Mesenchymal stem cell (in vitro differentiated cells and primary cell): Measurements from ENCODE around the gene CST4.

Experiments used
- DNase-seq: peaks from one replicate; pipeline ENCODE4 v3.0.0-alpha.2; 2013
- H2AFZ ChIP-seq: one replicate; pipeline ENCODE4 v1.6.1; 2013; ENCODE audit warnings: low read depth, mild to moderate bottlenecking, control low read depth, inconsistent platforms, low read length, moderate library complexity
- H2AK5ac ChIP-seq: 2 replicates; pipeline ENCODE4 v1.6.1; 2013; ENCODE audit warnings: low read length, moderate library complexity, mild to moderate bottlenecking, inconsistent platforms; ENCODE audit not compliant: severe bottlenecking
- H2BK120ac ChIP-seq: one replicate; pipeline ENCODE4 v1.6.1; 2013; ENCODE audit warnings: low read depth, mild to moderate bottlenecking, inconsistent platforms, low read length, moderate library complexity
- H2BK12ac ChIP-seq, 2 experiments: one replicate each; pipeline ENCODE4 v1.6.1; 2013; ENCODE audit warnings: inconsistent platforms in 2 of 2, low read length in 2 of 2, mild to moderate bottlenecking in 2 of 2, moderate library complexity in 2 of 2, control low read depth in 1 of 2
- H2BK15ac ChIP-seq: one replicate; pipeline ENCODE4 v1.6.1; 2013; ENCODE audit warnings: mild to moderate bottlenecking, low read depth, inconsistent platforms; ENCODE audit not compliant: poor library complexity, severe bottlenecking
- H2BK5ac ChIP-seq: 2 replicates; pipeline ENCODE4 v1.6.1; 2013; ENCODE audit warnings: low read depth, mild to moderate bottlenecking, low read length, control low read depth, inconsistent platforms; ENCODE audit not compliant: poor library complexity, severe bottlenecking
- H3K14ac ChIP-seq, 2 experiments: one replicate each; pipeline ENCODE4 v1.6.1; 2013; ENCODE audit warnings: inconsistent platforms in 2 of 2, low read length in 2 of 2, control low read depth in 1 of 2, mild to moderate bottlenecking in 1 of 2, moderate library complexity in 1 of 2
- H3K18ac ChIP-seq, 2 experiments: one replicate each; pipeline ENCODE4 v1.6.1; 2013; ENCODE audit warnings: inconsistent platforms in 2 of 2, low read length in 2 of 2, control low read depth in 1 of 2, low read depth in 1 of 2, mild to moderate bottlenecking in 1 of 2
- H3K23ac ChIP-seq, 2 experiments: one replicate each; pipeline ENCODE4 v1.6.1; 2013; ENCODE audit warnings: inconsistent platforms in 2 of 2, low read length in 2 of 2, mild to moderate bottlenecking in 2 of 2, moderate library complexity in 2 of 2, control low read depth in 1 of 2
- H3K27ac ChIP-seq: 2 replicates; pipeline ENCODE4 v1.5.1; 2013; ENCODE audit warnings: mild to moderate bottlenecking, moderate library complexity, low read length, control low read depth, inconsistent platforms; ENCODE audit not compliant: poor library complexity, severe bottlenecking
- H3K27me3 ChIP-seq, 2 experiments: 2 replicates each; pipeline versions ENCODE4 v1.6.1 to v1.7.0; 2013; ENCODE audit warnings: low read length in 2 of 2, mild to moderate bottlenecking in 2 of 2, moderate library complexity in 2 of 2, control low read depth in 1 of 2, inconsistent platforms in 1 of 2; ENCODE audit not compliant: control insufficient read depth in 1 of 2, insufficient read depth in 1 of 2
- H3K36me3 ChIP-seq, 2 experiments: 2 replicates each; pipeline versions ENCODE4 v1.6.1 to v1.7.0; 2013; ENCODE audit warnings: low read length in 2 of 2, control low read depth in 1 of 2, inconsistent platforms in 1 of 2, low read depth in 1 of 2, mild to moderate bottlenecking in 1 of 2; ENCODE audit not compliant: insufficient read depth in 2 of 2, control insufficient read depth in 1 of 2
- H3K4ac ChIP-seq, 2 experiments: one replicate each; pipeline ENCODE4 v1.6.1; 2013; ENCODE audit warnings: inconsistent platforms in 2 of 2, low read length in 2 of 2, mild to moderate bottlenecking in 2 of 2, moderate library complexity in 2 of 2, control low read depth in 1 of 2, low read depth in 1 of 2
- H3K4me1 ChIP-seq: 2 replicates; pipeline ENCODE4 v1.6.1; 2013; ENCODE audit warnings: low read depth, low read length, control low read depth; ENCODE audit not compliant: control insufficient read depth, insufficient read depth
- H3K4me2 ChIP-seq: 2 replicates; pipeline ENCODE4 v1.6.1; 2013; ENCODE audit warnings: low read length, mild to moderate bottlenecking, inconsistent platforms; ENCODE audit not compliant: poor library complexity, severe bottlenecking
- H3K4me3 ChIP-seq, 2 experiments: 2 replicates each; pipeline versions ENCODE4 v1.5.1 to v1.7.0; 2013; ENCODE audit warnings: low read length in 2 of 2, mild to moderate bottlenecking in 2 of 2, control low read depth in 1 of 2, low read depth in 1 of 2; ENCODE audit not compliant: insufficient read depth in 1 of 2
- H3K79me1 ChIP-seq: replicated peaks from 2 replicates; pipeline ENCODE4 v1.6.1; 2013; ENCODE audit warnings: mild to moderate bottlenecking, control low read depth, low read length, inconsistent platforms; ENCODE audit not compliant: poor library complexity, severe bottlenecking
- H3K9ac ChIP-seq: 2 replicates; pipeline ENCODE4 v1.7.0; 2013; ENCODE audit warnings: mild to moderate bottlenecking, low read length, moderate library complexity
- H3K9me3 ChIP-seq: 2 replicates; pipeline ENCODE4 v1.7.0; 2013; ENCODE audit warnings: mild to moderate bottlenecking, low read length; ENCODE audit not compliant: control insufficient read depth
- H4K8ac ChIP-seq: one replicate; pipeline ENCODE4 v1.6.1; 2013; ENCODE audit warnings: inconsistent platforms, mild to moderate bottlenecking, low read length, moderate library complexity
- H4K91ac ChIP-seq: one replicate; pipeline ENCODE4 v1.6.1; 2013; ENCODE audit warnings: mild to moderate bottlenecking, low read length, inconsistent platforms
- WGBS: methylation state at CpG from one replicate; pipeline ENCODE4 v1.1.7; 2013; ENCODE audit warnings: mixed read lengths; 5-methylcytosine and 5-hydroxymethylcytosine counted together

The CST4 gene

GRCh38 chr20:23654717-23655116 is 34.1 kb downstream of the CST4 start:
- Histone ChIP-seq H3K23ac (no peak overlapping the region), H3K36me3 (no peaks in the 10 kb centered on the region), H3K9me3 (no peaks in the 10 kb centered on the region), H3K4me3 (no peak overlapping the region), H2BK15ac (no peak overlapping the region), H4K91ac (no peak overlapping the region), H2AK5ac (peak overlapping the region; percentile 14), H2BK12ac (no peak overlapping the region), H2AFZ (no peak overlapping the region), H2BK120ac (no peak overlapping the region), H3K4ac (no peak overlapping the region), H3K4me1 (peaks cover 27% of the 10 kb centered on the region), H3K27me3 (no peaks in the 10 kb centered on the region), H4K8ac (no peak overlapping the region), H3K9ac (no peak overlapping the region), H3K79me1 (no peaks in the 10 kb centered on the region), H3K14ac (no peak overlapping the region), H2BK5ac (no peak overlapping the region), H3K27ac (no peak overlapping the region), H3K4me2 (no peak overlapping the region), H3K18ac (no peak overlapping the region)
- no peak for DNase-seq
- 82% methylated on average over 4 of the region's 4 CpGs for WGBS

DNA sequence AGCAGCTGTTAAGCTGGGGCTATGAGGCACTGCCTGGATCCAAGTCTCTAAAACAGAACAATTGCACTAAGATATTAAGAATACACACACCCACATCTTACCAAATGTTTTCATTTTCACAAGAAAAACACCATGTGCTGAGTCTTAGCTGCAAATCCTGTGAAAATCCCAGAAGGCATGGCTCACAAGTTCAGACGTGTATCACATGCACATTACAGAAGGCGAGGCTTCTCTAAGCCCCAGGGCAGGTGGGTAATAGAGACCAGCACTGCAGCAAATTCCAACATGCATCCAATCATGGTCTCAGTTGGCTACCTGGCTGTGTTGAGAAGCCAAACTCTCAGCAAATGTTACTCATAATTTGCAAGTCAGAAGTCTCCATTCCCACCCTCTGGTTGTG is 34.8 kb downstream of the CST4 start:
- H2AK5ac ChIP-seq = peak overlapping the region; percentile 57
- no peak overlapping the region for H3K18ac ChIP-seq
- no peaks in the 10 kb centered on the region for H3K36me3 ChIP-seq
- H2BK15ac ChIP-seq = no peak overlapping the region
- H3K9me3 ChIP-seq = no peaks in the 10 kb centered on the region
- no peak overlapping the region for H2AFZ ChIP-seq
- no peak overlapping the region for H4K91ac ChIP-seq
- no peak for DNase-seq
- H2BK12ac ChIP-seq = no peak overlapping the region
- H2BK120ac ChIP-seq = no peak overlapping the region
- H3K4me3 ChIP-seq = no peak overlapping the region
- H3K4me1 ChIP-seq = peaks cover 24% of the 10 kb centered on the region
- H3K14ac ChIP-seq = no peak overlapping the region
- H3K27me3 ChIP-seq = no peaks in the 10 kb centered on the region
- no peak overlapping the region for H3K4ac ChIP-seq
- no peak overlapping the region for H2BK5ac ChIP-seq
- H3K4me2 ChIP-seq = no peak overlapping the region
- H3K9ac ChIP-seq = no peak overlapping the region
- no peak overlapping the region for H4K8ac ChIP-seq
- H3K23ac ChIP-seq = no peak overlapping the region
- no peak overlapping the region for H3K27ac ChIP-seq
- WGBS = 83% methylated on average over 2 of the region's 2 CpGs
- no peaks in the 10 kb centered on the region for H3K79me1 ChIP-seq

- H2BK5ac ChIP-seq = no peak overlapping the region
- H4K91ac ChIP-seq = no peak overlapping the region
- 84% methylated on average over 3 of the region's 3 CpGs for WGBS
- H3K4me1 ChIP-seq = peaks cover 23% of the 10 kb centered on the region
- H2BK120ac ChIP-seq = no peak overlapping the region
- no peak overlapping the region for H2BK15ac ChIP-seq
- no peak overlapping the region for H3K18ac ChIP-seq
- H4K8ac ChIP-seq = no peak overlapping the region
- H3K4me3 ChIP-seq = no peak overlapping the region
- H3K9me3 ChIP-seq = no peaks in the 10 kb centered on the region
- no peaks in the 10 kb centered on the region for H3K27me3 ChIP-seq
- peak overlapping the region; percentile 89 for H2AK5ac ChIP-seq
- no peak overlapping the region for H3K4ac ChIP-seq
- no peaks in the 10 kb centered on the region for H3K79me1 ChIP-seq
- H2AFZ ChIP-seq = no peak overlapping the region
- no peaks in the 10 kb centered on the region for H3K36me3 ChIP-seq
- H3K4me2 ChIP-seq = no peak overlapping the region
- no peak for DNase-seq
- H2BK12ac ChIP-seq = no peak overlapping the region
- H3K14ac ChIP-seq = no peak overlapping the region
- H3K9ac ChIP-seq = no peak overlapping the region
- peak overlapping the region; percentile 92 for H3K27ac ChIP-seq
- H3K23ac ChIP-seq = no peak overlapping the region
Measured at GRCh38 chr20:23653400-23653938, 35.4 kb downstream of the CST4 start.

GRCh38 chr20:23652926-23653325 is 35.9 kb downstream of the CST4 start:
- H4K8ac ChIP-seq = no peak overlapping the region
- peak overlapping the region; percentile 92 for H2BK5ac ChIP-seq
- no peak overlapping the region for H4K91ac ChIP-seq
- no peak overlapping the region for H3K18ac ChIP-seq
- no peak overlapping the region for H2BK12ac ChIP-seq
- no peak overlapping the region for H2AFZ ChIP-seq
- H3K4ac ChIP-seq = no peak overlapping the region
- no peak overlapping the region for H3K4me3 ChIP-seq
- no peaks in the 10 kb centered on the region for H3K36me3 ChIP-seq
- no peaks in the 10 kb centered on the region for H3K9me3 ChIP-seq
- H2BK15ac ChIP-seq = no peak overlapping the region
- H3K14ac ChIP-seq = no peak overlapping the region
- peak overlapping the region; percentile 89 for H2AK5ac ChIP-seq
- H3K4me2 ChIP-seq = no peak overlapping the region
- H3K79me1 ChIP-seq = no peaks in the 10 kb centered on the region
- H3K9ac ChIP-seq = no peak overlapping the region
- peaks cover 21% of the 10 kb centered on the region for H3K4me1 ChIP-seq
- no peak for DNase-seq
- no peak overlapping the region for H2BK120ac ChIP-seq
- peak overlapping the region; percentile 92 for H3K27ac ChIP-seq
- peak overlapping the region in 1 of 2 experiments; percentile 50 for H3K23ac ChIP-seq
- H3K27me3 ChIP-seq = no peaks in the 10 kb centered on the region
- 68% methylated on average over 2 of the region's 2 CpGs for WGBS
